ENCODE measurements around the gene SLIT3. TPM values are rescaled to one million over a fixed set of nuclear protein-coding genes. Genes with fewer than 3 reads are reported as not detected.

The SLIT3 gene
- total RNA-seq, 6 donors from 2014 or later, result 10.8 to 57.3 (median 32.2) TPM

DNA sequence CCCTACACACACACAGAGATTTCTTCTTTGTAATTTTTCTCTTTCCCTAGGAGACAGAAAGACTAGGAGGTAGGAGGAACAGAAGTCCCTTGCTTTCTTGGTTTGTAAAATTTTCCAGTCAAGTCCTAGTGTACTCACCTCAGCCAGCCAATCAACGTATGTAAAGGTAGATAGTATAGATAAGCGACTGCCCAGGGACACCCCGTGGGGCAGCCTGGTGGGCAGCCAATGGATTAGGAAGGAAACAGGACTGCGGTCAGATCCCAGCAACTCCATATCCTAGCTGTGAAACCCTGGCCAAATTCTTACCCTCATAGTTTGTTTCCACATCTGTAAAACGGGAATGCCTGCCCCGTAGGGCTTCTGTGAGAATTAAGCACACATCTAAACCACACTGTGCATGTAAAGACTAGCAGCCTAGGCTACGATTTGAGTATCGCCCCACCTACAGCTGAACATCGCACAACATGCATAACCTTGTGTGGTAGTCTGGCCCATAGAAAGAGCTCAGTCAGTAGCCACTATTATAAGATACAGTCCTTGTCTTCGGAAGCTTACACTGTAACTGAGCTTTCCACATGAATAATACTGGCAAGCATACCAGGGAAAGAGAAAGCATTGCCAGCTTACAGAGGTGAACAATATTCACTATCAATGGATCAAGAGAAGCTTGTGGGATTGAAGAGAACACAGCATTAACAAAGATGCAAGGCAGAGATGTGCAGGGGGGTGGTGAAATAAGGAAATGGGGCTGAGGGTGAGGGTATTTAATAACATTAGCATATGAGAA lies 368.3 kb downstream of the SLIT3 start:
- 83 to 85% methylated on average over 10 of the region's 10 CpGs for WGBS, 2 donors
- no peak for ATAC-seq (ENCODE audit: low FRiP score in 2 of 2)
- Histone ChIP-seq H3K4me3 (no peak overlapping the region), H3K27me3 (no peaks in the 10 kb centered on the region), H3K9me3 (no peaks in the 10 kb centered on the region), H3K36me3 (no peaks in the 10 kb centered on the region), H3K4me1 (no peaks in the 10 kb centered on the region), H3K27ac (no peak overlapping the region)
- DNase-seq, result no peak
- TF ChIP-seq POLR2AphosphoS5 (IDR thresholded peaks at IDR 0.05) (no peak), POLR2A (IDR thresholded peaks at IDR 0.05) (no peak), EP300 (IDR thresholded peaks at IDR 0.05) (no peak)

- TF ChIP-seq POLR2A (IDR thresholded peaks at IDR 0.05) (no peak), EP300 (IDR thresholded peaks at IDR 0.05) (no peak), CTCF (IDR thresholded peaks at IDR 0.05) (no peak), POLR2AphosphoS5 (IDR thresholded peaks at IDR 0.05) (no peak)
- 76 to 77% methylated on average over 8 of the region's 8 CpGs for WGBS, 2 donors
- Histone ChIP-seq H3K36me3 (no peaks in the 10 kb centered on the region), H3K4me1 (no peaks in the 10 kb centered on the region), H3K9me3 (no peaks in the 10 kb centered on the region), H3K27me3 (no peaks in the 10 kb centered on the region), H3K27ac (no peak overlapping the region), H3K4me3 (no peak overlapping the region)
- DNase-seq (no peak), ATAC-seq (ENCODE audit: low FRiP score in 2 of 2) (peak in 1 of 2 donors; percentile 25)
These were observed 369.1 kb downstream of the SLIT3 start for GRCh38 chr5:168931638-168932345.

GRCh38 chr5:168929656-168930055 lies 371.3 kb downstream of the SLIT3 start:
- no peaks in the 10 kb centered on the region for H3K27me3 ChIP-seq
- TF ChIP-seq POLR2AphosphoS5 (IDR thresholded peaks at IDR 0.05), result no peak
- TF ChIP-seq CTCF (IDR thresholded peaks at IDR 0.05), result no peak
- no peak for TF ChIP-seq EP300 (IDR thresholded peaks at IDR 0.05)
- TF ChIP-seq POLR2A (IDR thresholded peaks at IDR 0.05), result no peak
- H3K4me3 ChIP-seq, result no peak overlapping the region
- H3K36me3 ChIP-seq, result no peaks in the 10 kb centered on the region
- no peak overlapping the region for H3K27ac ChIP-seq
- ATAC-seq (ENCODE audit: low FRiP score in 2 of 2) (peak in 1 of 2 donors; percentile 14), DNase-seq (peak in 1 of 2 donors; percentile 55)
- no peaks in the 10 kb centered on the region for H3K9me3 ChIP-seq
- WGBS, 2 donors, result 79 to 85% methylated on average over 7 of the region's 7 CpGs
- no peaks in the 10 kb centered on the region for H3K4me1 ChIP-seq

DNA sequence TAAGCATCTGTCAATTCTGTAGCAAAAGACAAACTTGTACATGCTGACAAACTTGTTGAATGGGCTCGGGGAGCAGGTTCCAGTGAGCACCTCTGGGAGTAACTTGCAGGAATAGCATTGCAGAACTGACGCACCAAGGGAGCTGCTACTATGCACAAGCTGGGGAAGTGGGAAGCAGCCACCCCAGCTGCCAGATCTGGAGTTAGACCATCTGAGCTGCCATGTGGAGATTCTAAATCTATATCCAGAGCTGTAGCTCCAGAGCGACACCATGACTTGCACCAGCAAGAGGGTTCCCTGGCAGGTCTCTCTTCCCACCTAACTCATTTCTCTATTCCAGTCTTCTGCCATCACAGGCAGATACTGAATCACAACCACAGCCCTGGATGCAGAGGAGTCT lies 375.8 kb downstream of the SLIT3 start:
- no peak for DNase-seq
- WGBS, 2 donors, result 66 to 90% methylated on average over 3 of the region's 3 CpGs
- ATAC-seq (ENCODE audit: low FRiP score in 2 of 2), result no peak
- Histone ChIP-seq H3K36me3 (no peaks in the 10 kb centered on the region), H3K27me3 (no peaks in the 10 kb centered on the region), H3K4me1 (no peaks in the 10 kb centered on the region), H3K27ac (no peak overlapping the region), H3K9me3 (no peaks in the 10 kb centered on the region), H3K4me3 (no peak overlapping the region)
- TF ChIP-seq CTCF (IDR thresholded peaks at IDR 0.05) (no peak), EP300 (IDR thresholded peaks at IDR 0.05) (no peak)

DNA sequence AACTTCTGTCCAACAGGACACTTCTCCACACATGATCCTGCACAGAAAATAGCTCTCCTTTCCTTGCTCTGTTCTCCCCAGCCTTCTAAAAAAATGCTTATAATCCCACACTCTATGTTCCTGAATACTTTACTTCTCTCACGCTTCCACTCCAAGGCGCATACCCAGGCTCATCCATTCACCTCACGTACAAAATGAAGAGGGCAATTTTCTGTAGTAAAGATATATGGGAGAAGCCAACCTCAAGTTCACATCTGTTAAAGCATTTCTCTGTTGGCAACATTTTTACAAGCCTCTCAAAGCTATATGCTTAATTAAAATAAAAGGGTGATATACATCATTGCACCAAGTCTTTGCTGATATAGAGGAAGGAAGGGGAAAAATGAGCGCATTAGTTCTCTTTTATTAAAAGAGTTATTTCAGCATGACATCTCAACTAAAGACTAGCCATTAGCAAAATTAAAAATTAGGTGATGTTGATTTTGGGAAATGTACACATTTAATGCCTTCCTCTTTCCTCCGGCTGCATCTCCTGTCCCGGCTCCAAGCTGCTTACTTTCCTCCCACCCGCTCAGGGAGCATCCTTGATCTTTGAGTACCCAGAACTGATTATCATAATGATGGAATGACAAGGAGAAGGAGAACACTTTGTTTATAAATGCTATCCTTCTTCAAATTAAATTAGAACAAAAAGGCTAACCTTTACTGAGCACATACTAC lies 379.6 kb downstream of the SLIT3 start:
- no peak for DNase-seq
- Histone ChIP-seq H3K9me3 (no peaks in the 10 kb centered on the region), H3K4me3 (no peak overlapping the region), H3K36me3 (no peaks in the 10 kb centered on the region), H3K4me1 (peaks cover 0 to 3% (median 0%) of the 10 kb centered on the region in 4 donors), H3K27me3 (no peaks in the 10 kb centered on the region), H3K27ac (no peak overlapping the region)
- 86% methylated on average over 7 of the region's 7 CpGs for WGBS, 2 donors
- no peak for ATAC-seq (ENCODE audit: low FRiP score in 2 of 2)
- TF ChIP-seq EP300 (IDR thresholded peaks at IDR 0.05), result no peak
- TF ChIP-seq CTCF (IDR thresholded peaks at IDR 0.05), result no peak
- TF ChIP-seq POLR2A (IDR thresholded peaks at IDR 0.05), result no peak
- TF ChIP-seq POLR2AphosphoS5 (IDR thresholded peaks at IDR 0.05), result no peak
